GM12878 (cell line): ENCODE results near the gene TMPRSS3. TPM values are rescaled to one million over a fixed set of nuclear protein-coding genes. Genes with fewer than 3 reads are reported as not detected.

Experiments
- ATAC-seq: fragments of 200-7000 bp; cut with Tn5 transposase; 3 replicates; pipeline ENCODE4 v1.9.1; 2020; ENCODE audit warnings: mild to moderate bottlenecking, moderate library complexity
- BruUV-seq: library from RNA; stranded (reverse); fragments of 400-500 nt; replicated peaks from 2 replicates; lab custom pipeline; 2021; lab: Mats Ljungman, UMichigan
- CTCF ChIA-PET: fragments of 300-600 bp; sonication (Branson Sonifier 250); formaldehyde crosslinking; extraction: SDS; loops from one replicate; lab custom pipeline; 2021; ENCODE audit warnings: inconsistent platforms; lab: Yijun Ruan, JAX
- POLR2A ChIA-PET: fragments of 350-600 bp; formaldehyde crosslinking; extraction: SDS; loops from one replicate; lab custom pipeline; 2021; ENCODE audit warnings: inconsistent platforms; lab: Charles Lee
- RAD21 ChIA-PET: fragments of 300-600 bp; sonication (Branson Sonifier 250); formaldehyde crosslinking; loops from one replicate; lab custom pipeline; 2023; ENCODE audit warnings: antibody characterized with exemption; ENCODE audit not compliant: unreplicated experiment; lab: Charles Lee
- SMC1A ChIA-PET: fragments of 300-600 bp; sonication (Branson Sonifier 250); formaldehyde crosslinking; loops from one replicate; lab custom pipeline; 2023; ENCODE audit not compliant: unreplicated experiment, uncharacterized antibody; lab: Charles Lee
- DNase-seq: peaks from one replicate; pipeline ENCODE4 v3.0.0-alpha.2; 2011; ENCODE audit warnings: low read depth, low spot score
- FAIRE-seq: peaks from 3 replicates; lab custom pipeline; 2011; peaks lifted over from hg19 to GRCh38; lab: Jason Lieb, UNC
- H2AFZ ChIP-seq: 2 replicates; pipeline ENCODE4 v1.6.0; 2011; ENCODE audit warnings: low read depth, low read length, control low read depth; ENCODE audit not compliant: control insufficient read depth
- H3K27ac ChIP-seq: 2 replicates; pipeline ENCODE4 v1.5.1; 2011; ENCODE audit warnings: control low read depth; ENCODE audit not compliant: control insufficient read depth, insufficient read depth
- H3K27me3 ChIP-seq, 2 experiments: replicated peaks in 1 of 2; 2 replicates each; pipeline versions ENCODE4 v1.6.0 to v1.6.1; 2011; ENCODE audit warnings: low read length in 1 of 2; ENCODE audit not compliant: control insufficient read depth in 2 of 2, insufficient read depth in 2 of 2
- H3K36me3 ChIP-seq, 2 experiments: 2 replicates each; pipeline ENCODE4 v1.5.1; 2011; ENCODE audit warnings: low read length in 1 of 2; ENCODE audit not compliant: control insufficient read depth in 2 of 2, insufficient read depth in 2 of 2
- H3K4me1 ChIP-seq: 2 replicates; pipeline ENCODE4 v1.6.1; 2011; ENCODE audit warnings: mild to moderate bottlenecking, low read length, moderate library complexity, mixed read lengths; ENCODE audit not compliant: control insufficient read depth, insufficient read depth
- H3K4me2 ChIP-seq: 2 replicates; pipeline ENCODE4 v1.6.0; 2011; ENCODE audit warnings: control low read depth; ENCODE audit not compliant: control insufficient read depth, insufficient read depth
- H3K4me3 ChIP-seq: fragments of 200-600 bp; sonication (generic); 2 replicates; pipeline ENCODE4 v1.5.1; 2016
- H3K79me2 ChIP-seq: 2 replicates; pipeline ENCODE4 v1.6.0; 2011; ENCODE audit warnings: low read length; ENCODE audit not compliant: control insufficient read depth, insufficient read depth
- H3K9ac ChIP-seq: 2 replicates; pipeline ENCODE4 v1.8.0; 2011; ENCODE audit warnings: low read length, control low read depth, mixed read lengths; ENCODE audit not compliant: control insufficient read depth, insufficient read depth
- H3K9me3 ChIP-seq: replicated peaks from 3 replicates; pipeline ENCODE4 v1.5.1; 2011; ENCODE audit warnings: mild to moderate bottlenecking, low read length; ENCODE audit not compliant: control insufficient read depth, insufficient read depth
- H4K20me1 ChIP-seq: 2 replicates; pipeline ENCODE4 v1.6.0; 2011; ENCODE audit not compliant: control insufficient read depth, insufficient read depth
- ASH2L ChIP-seq: fragments of 300-600, 200-600 bp; sonication (generic); IDR thresholded peaks from 2 replicates; pipeline ENCODE4 v1.6.1; 2017; ENCODE audit warnings: low read depth, mild to moderate bottlenecking, borderline replicate concordance
- BHLHE40 ChIP-seq, 2 experiments: fragments of 450-650 bp in 1 of 2; IDR thresholded peaks; 2 replicates each; pipeline ENCODE4 v1.6.1; 2011 to 2017; ENCODE audit warnings: low read depth in 2 of 2, borderline replicate concordance in 1 of 2, improper control_type of control experiment in 1 of 2, low read length in 1 of 2, mild to moderate bottlenecking in 1 of 2
- CHD2 ChIP-seq: IDR thresholded peaks from 2 replicates; pipeline ENCODE4 v1.6.1; 2011; ENCODE audit warnings: low read depth, low read length, improper control_type of control experiment, borderline replicate concordance
- ELK1 ChIP-seq: IDR thresholded peaks from 2 replicates; pipeline ENCODE4 v1.6.1; 2012; ENCODE audit warnings: low read depth, low read length, improper control_type of control experiment
- IKZF1 ChIP-seq: fragments of 450-650 bp; conservative IDR thresholded peaks from 2 replicates; pipeline ENCODE4 v1.6.1; 2017; ENCODE audit warnings: antibody characterized with exemption, mild to moderate bottlenecking
- LARP7 ChIP-seq: fragments of 450-650 bp; IDR thresholded peaks from 2 replicates; pipeline ENCODE4 v1.6.1; 2017; ENCODE audit warnings: mild to moderate bottlenecking
- MAX ChIP-seq: IDR thresholded peaks from 2 replicates; pipeline ENCODE4 v1.6.1; 2012; ENCODE audit warnings: low read depth, low read length, improper control_type of control experiment
- MTA2 ChIP-seq: fragments of 450-650 bp; IDR thresholded peaks from 2 replicates; pipeline ENCODE4 v1.6.1; 2016; ENCODE audit warnings: low read depth, mild to moderate bottlenecking, moderate library complexity
- MYB ChIP-seq: fragments of 150-350 bp; IDR thresholded peaks from 2 replicates; pipeline ENCODE4 v1.6.1; 2014; ENCODE audit warnings: mild to moderate bottlenecking, low read depth, low read length, borderline replicate concordance
- PAX5 ChIP-seq: IDR thresholded peaks from 2 replicates; pipeline ENCODE4 v1.6.1; 2011; ENCODE audit warnings: low read depth, low read length, borderline replicate concordance
- PBX3 ChIP-seq: IDR thresholded peaks from 2 replicates; pipeline ENCODE4 v1.6.1; 2011; ENCODE audit warnings: mild to moderate bottlenecking, low read depth, low read length, moderate library complexity; ENCODE audit not compliant: insufficient replicate concordance
- RCOR1 ChIP-seq: conservative IDR thresholded peaks from 2 replicates; pipeline ENCODE4 v1.6.1; 2012; ENCODE audit warnings: low read depth, low read length, improper control_type of control experiment
- SMARCA5 ChIP-seq: fragments of 450-650 bp; IDR thresholded peaks from 2 replicates; pipeline ENCODE4 v1.6.1; 2017; ENCODE audit warnings: mild to moderate bottlenecking
- SRF ChIP-seq, 2 experiments: IDR thresholded peaks; 2 replicates each; pipeline ENCODE4 v1.6.1; 2011; ENCODE audit warnings: low read depth in 2 of 2, low read length in 2 of 2, mild to moderate bottlenecking in 1 of 2, moderate library complexity in 1 of 2
- ZNF217 ChIP-seq: fragments of 450-650 bp; IDR thresholded peaks from 2 replicates; pipeline ENCODE4 v1.6.1; 2017; ENCODE audit warnings: antibody characterized with exemption, mild to moderate bottlenecking
- ZSCAN29 ChIP-seq: fragments of 450-650 bp; IDR thresholded peaks from 2 replicates; pipeline ENCODE4 v1.6.1; 2017; ENCODE audit warnings: mild to moderate bottlenecking, moderate library complexity
- WGBS: methylation state at CpG from one replicate; pipeline ENCODE4 v1.1.6; 2016; ENCODE audit warnings: low lambda C conversion rate; ENCODE audit not compliant: insufficient replicate concordance, insufficient coverage; ENCODE audit errors: missing lambda C conversion rate; 5-methylcytosine and 5-hydroxymethylcytosine counted together
- in situ Hi-C: fragments of 300-500 bp; cut with MboI; formaldehyde crosslinking; loops from 9 replicates; pipeline ENCODE4 v1.14.3; 2018; ENCODE audit warnings: mixed read lengths
- intact Hi-C: fragments of 100-400 bp; cut with micrococcal nuclease; formaldehyde crosslinking; loops from one replicate; pipeline ENCODE4 v1.14.2; 2022; ENCODE audit not compliant: unreplicated experiment
- polyA plus RNA-seq, 11 experiments: library from polyadenylated mRNA; depleted of rRNA in 4 of 11; unstranded in 6 of 11; stranded (reverse) in 5 of 11; fragments of >200 nt; fragmentation: Nextera tagmentation in 4 of 11; fragmentation: Illumina TruSeq in 1 of 11; extraction: Ambion mirVana in 4 of 11; extraction: Trizol in 1 of 11; gene quantifications; 1 replicate in 1 of 11; 2 replicates in 10 of 11; pipeline versions ENCODE4 v1.2.1 to v1.2.3, GENCODE V29; 2011 to 2016; ENCODE audit warnings: inconsistent platforms in 2 of 11, missing spikeins in 2 of 11, low read depth in 1 of 11
- total RNA-seq, 4 experiments: library from RNA; depleted of rRNA in 3 of 4; stranded (reverse); fragments of >200 nt in 3 of 4; fragmentation: Illumina TruSeq in 1 of 4; extraction: Trizol in 1 of 4; gene quantifications; 2 replicates each; pipeline versions ENCODE4 v1.2.1 to v1.2.3, GENCODE V29; 2013 to 2021

TMPRSS3 gene
- total and polyA plus RNA-seq, 10 of the 15 experiments (the other 5 are each of a cell fraction or from before 2014, with no cell fraction given) = 0.51 to 1.5 (median 0.82) TPM; not detected in 1

GRCh38 chr21:42435833-42436232 lies 40.0 kb upstream of the TMPRSS3 start:
- H3K36me3 ChIP-seq = no peaks in the 10 kb centered on the region
- no peak overlapping the region for H2AFZ ChIP-seq
- H3K4me2 ChIP-seq = no peak overlapping the region
- DNase-seq (no peak), ATAC-seq (no peak), FAIRE-seq (no peak)
- intact Hi-C loops = no loop called here
- ChIA-PET RAD21 (interaction anchor here (1.6 kb wide), 1 partner anchor 12 kb away, joined by 3 read pairs; no protein-coding TSS in a partner anchor), CTCF (interaction anchor here (1.0 to 1.7 kb wide), 2 partner anchors 9 to 13 kb away, joined by 3 to 4 read pairs; no protein-coding TSS in a partner anchor), POLR2A (interaction anchor here (1.9 to 2.6 kb wide), 2 partner anchors 9 to 14 kb away, joined by 6 to 8 read pairs; no protein-coding TSS in a partner anchor), SMC1A (interaction anchor here (1.2 to 8.6 kb wide), 4 partner anchors 12 to 125 kb away, joined by 3 to 68 read pairs (median 6); no protein-coding TSS in a partner anchor)
- no peak overlapping the region for H3K9ac ChIP-seq
- no peaks in the 10 kb centered on the region for H4K20me1 ChIP-seq
- no TSS peak for BruUV-seq
- H3K4me3 ChIP-seq = no peak overlapping the region
- H3K27me3 ChIP-seq = no peaks in the 10 kb centered on the region
- peaks cover 6% of the 10 kb centered on the region for H3K9me3 ChIP-seq
- TF ChIP-seq MTA2 = no peak
- TF ChIP-seq ASH2L = no peak
- H3K27ac ChIP-seq = no peak overlapping the region
- no peaks in the 10 kb centered on the region for H3K79me2 ChIP-seq
- in situ Hi-C loops = no loop called here
- peaks cover 14% of the 10 kb centered on the region for H3K4me1 ChIP-seq

- ATAC-seq (no peak), DNase-seq (no peak), FAIRE-seq (no peak)
- CTCF ChIA-PET = interaction anchor here (1.0 to 1.7 kb wide), 2 partner anchors 9 to 12 kb away, joined by 3 to 4 read pairs; no protein-coding TSS in a partner anchor
- Histone ChIP-seq H3K79me2 (no peaks in the 10 kb centered on the region), H3K4me1 (peaks cover 12% of the 10 kb centered on the region), H4K20me1 (no peaks in the 10 kb centered on the region), H3K27ac (no peak overlapping the region), H3K36me3 (no peaks in the 10 kb centered on the region), H3K4me2 (no peak overlapping the region), H3K9ac (no peak overlapping the region), H3K4me3 (no peak overlapping the region), H3K27me3 (no peaks in the 10 kb centered on the region), H3K9me3 (peaks cover 6% of the 10 kb centered on the region), H2AFZ (no peak overlapping the region)
- 39% methylated on average over 4 of the region's 4 CpGs for WGBS
- BruUV-seq = no TSS peak
- RAD21 ChIA-PET = interaction anchor here (1.6 kb wide), 1 partner anchor 11 kb away, joined by 3 read pairs; no protein-coding TSS in a partner anchor
- SMC1A ChIA-PET = interaction anchor here (1.5 to 8.6 kb wide), 3 partner anchors 11 to 124 kb away, joined by 3 to 68 read pairs (median 7); no protein-coding TSS in a partner anchor
- in situ Hi-C loops (no loop called here), intact Hi-C loops (no loop called here)
- POLR2A ChIA-PET = interaction anchor here (1.9 kb wide), 1 partner anchor 14 kb away, joined by 6 read pairs; no protein-coding TSS in a partner anchor
- TF ChIP-seq LARP7 = no peak
- TF ChIP-seq ELK1 = no peak
- no peak for TF ChIP-seq ZNF217
- no peak for TF ChIP-seq MAX
- TF ChIP-seq SMARCA5 = no peak
- no peak for TF ChIP-seq PBX3
- no peak for TF ChIP-seq CHD2
- TF ChIP-seq BHLHE40 (IDR thresholded peaks at IDR 0.05; ENCODE audit: borderline replicate concordance in 1 of 2, low read depth in 2 of 2, low read length in 1 of 2) = no peak
- TF ChIP-seq PAX5 = no peak
- no peak for TF ChIP-seq MYB
- TF ChIP-seq RCOR1 = no peak
- no peak for TF ChIP-seq SRF (IDR thresholded peaks at IDR 0.05; ENCODE audit: low read depth in 2 of 2, low read length in 2 of 2)
- no peak for TF ChIP-seq IKZF1
- no peak for TF ChIP-seq ZSCAN29
Observed at GRCh38 chr21:42435401-42435800, 39.5 kb upstream of the TMPRSS3 start.
